ENCODE measurements around the gene HLA-DQA1. TPM values are rescaled to one million over a fixed set of nuclear protein-coding genes. Genes with fewer than 3 reads are reported as not detected.

HLA-DQA1 gene
- total and polyA plus RNA-seq, 10 of the 15 experiments (the other 5 are each of a cell fraction or from before 2014, with no cell fraction given): 289 to 1,769 (median 460) TPM

DNA sequence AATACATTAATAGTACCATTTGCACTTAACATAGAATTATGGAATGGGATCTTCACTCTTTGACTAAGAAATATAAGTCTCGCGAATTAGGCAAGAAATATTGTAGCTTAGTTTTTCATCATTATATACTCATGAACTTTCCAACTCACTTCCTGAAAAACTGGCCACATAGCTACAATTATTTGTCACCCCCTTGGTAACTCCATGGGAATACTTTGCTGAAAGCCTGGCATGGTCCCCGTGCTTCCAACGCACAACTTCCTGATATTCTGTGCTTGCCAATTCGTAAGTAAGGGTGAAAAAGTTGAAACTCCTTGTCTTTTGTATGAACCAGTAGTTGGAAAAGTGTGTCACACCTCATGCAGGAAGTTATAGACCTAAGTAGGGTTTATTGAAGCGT is 23.7 kb upstream of the HLA-DQA1 start:
- no peak overlapping the region for H3K9ac ChIP-seq (ENCODE audit: control insufficient read depth, insufficient read depth, low read length)

More for the DNA sequence above, 23.7 kb upstream of the HLA-DQA1 start:
- ATAC-seq (no peak), DNase-seq (ENCODE audit: low read depth, low spot score) (no peak), FAIRE-seq (no peak)
- BruUV-seq (replicated peaks): no TSS peak
- POLR2A ChIA-PET: interaction anchor here (0.9 to 3.0 kb wide), 3 partner anchors 10 to 53 kb away, joined by 3 to 9 read pairs (median 3); partner anchors contain the start of genes HLA-DQB1 and HLA-DRB1
- SMC1A ChIA-PET (ENCODE audit: uncharacterized antibody, unreplicated experiment): interaction anchor here (0.7 to 2.0 kb wide), 2 partner anchors 9 to 79 kb away, joined by 5 to 10 read pairs; no protein-coding TSS in a partner anchor
- H3K4me1 ChIP-seq (ENCODE audit: control insufficient read depth, insufficient read depth, low read length): peaks cover 10% of the 10 kb centered on the region
- H2AFZ ChIP-seq (ENCODE audit: control insufficient read depth, low read depth, low read length): no peak overlapping the region
- intact Hi-C loops (cut with micrococcal nuclease; ENCODE audit: unreplicated experiment): no loop called here
- 43% methylated on average over 6 of the region's 6 CpGs for WGBS (ENCODE audit: insufficient coverage, insufficient replicate concordance, low lambda C conversion rate, missing lambda C conversion rate)
- peaks cover 4% of the 10 kb centered on the region for H3K79me2 ChIP-seq (ENCODE audit: control insufficient read depth, insufficient read depth, low read length)
- H3K36me3 ChIP-seq (ENCODE audit: control insufficient read depth in 2 of 2, insufficient read depth in 2 of 2, low read length in 1 of 2): no peaks in the 10 kb centered on the region
- H3K27ac ChIP-seq (ENCODE audit: control insufficient read depth, insufficient read depth): no peak overlapping the region
- TF ChIP-seq PML (IDR thresholded peaks at IDR 0.05; ENCODE audit: low read length): no peak
- TF ChIP-seq, protein P1, sequence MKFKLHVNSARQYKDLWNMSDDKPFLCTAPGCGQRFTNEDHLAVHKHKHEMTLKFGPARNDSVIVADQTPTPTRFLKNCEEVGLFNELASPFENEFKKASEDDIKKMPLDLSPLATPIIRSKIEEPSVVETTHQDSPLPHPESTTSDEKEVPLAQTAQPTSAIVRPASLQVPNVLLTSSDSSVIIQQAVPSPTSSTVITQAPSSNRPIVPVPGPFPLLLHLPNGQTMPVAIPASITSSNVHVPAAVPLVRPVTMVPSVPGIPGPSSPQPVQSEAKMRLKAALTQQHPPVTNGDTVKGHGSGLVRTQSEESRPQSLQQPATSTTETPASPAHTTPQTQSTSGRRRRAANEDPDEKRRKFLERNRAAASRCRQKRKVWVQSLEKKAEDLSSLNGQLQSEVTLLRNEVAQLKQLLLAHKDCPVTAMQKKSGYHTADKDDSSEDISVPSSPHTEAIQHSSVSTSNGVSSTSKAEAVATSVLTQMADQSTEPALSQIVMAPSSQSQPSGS (IDR thresholded peaks at IDR 0.05; ENCODE audit: low read length): no peak
- TF ChIP-seq, protein P2, sequence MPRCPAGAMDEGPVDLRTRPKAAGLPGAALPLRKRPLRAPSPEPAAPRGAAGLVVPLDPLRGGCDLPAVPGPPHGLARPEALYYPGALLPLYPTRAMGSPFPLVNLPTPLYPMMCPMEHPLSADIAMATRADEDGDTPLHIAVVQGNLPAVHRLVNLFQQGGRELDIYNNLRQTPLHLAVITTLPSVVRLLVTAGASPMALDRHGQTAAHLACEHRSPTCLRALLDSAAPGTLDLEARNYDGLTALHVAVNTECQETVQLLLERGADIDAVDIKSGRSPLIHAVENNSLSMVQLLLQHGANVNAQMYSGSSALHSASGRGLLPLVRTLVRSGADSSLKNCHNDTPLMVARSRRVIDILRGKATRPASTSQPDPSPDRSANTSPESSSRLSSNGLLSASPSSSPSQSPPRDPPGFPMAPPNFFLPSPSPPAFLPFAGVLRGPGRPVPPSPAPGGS (IDR thresholded peaks at IDR 0.05; ENCODE audit: borderline replicate concordance, insufficient read depth, low read depth, low read length, poor library complexity, severe bottlenecking): no peak
- no peak for TF ChIP-seq DPF2 (IDR thresholded peaks at IDR 0.05)
- no peak for TF ChIP-seq NRF1 (conservative IDR thresholded peaks at IDR 0.05; ENCODE audit: low read depth, low read length)
- TF ChIP-seq, protein P3, sequence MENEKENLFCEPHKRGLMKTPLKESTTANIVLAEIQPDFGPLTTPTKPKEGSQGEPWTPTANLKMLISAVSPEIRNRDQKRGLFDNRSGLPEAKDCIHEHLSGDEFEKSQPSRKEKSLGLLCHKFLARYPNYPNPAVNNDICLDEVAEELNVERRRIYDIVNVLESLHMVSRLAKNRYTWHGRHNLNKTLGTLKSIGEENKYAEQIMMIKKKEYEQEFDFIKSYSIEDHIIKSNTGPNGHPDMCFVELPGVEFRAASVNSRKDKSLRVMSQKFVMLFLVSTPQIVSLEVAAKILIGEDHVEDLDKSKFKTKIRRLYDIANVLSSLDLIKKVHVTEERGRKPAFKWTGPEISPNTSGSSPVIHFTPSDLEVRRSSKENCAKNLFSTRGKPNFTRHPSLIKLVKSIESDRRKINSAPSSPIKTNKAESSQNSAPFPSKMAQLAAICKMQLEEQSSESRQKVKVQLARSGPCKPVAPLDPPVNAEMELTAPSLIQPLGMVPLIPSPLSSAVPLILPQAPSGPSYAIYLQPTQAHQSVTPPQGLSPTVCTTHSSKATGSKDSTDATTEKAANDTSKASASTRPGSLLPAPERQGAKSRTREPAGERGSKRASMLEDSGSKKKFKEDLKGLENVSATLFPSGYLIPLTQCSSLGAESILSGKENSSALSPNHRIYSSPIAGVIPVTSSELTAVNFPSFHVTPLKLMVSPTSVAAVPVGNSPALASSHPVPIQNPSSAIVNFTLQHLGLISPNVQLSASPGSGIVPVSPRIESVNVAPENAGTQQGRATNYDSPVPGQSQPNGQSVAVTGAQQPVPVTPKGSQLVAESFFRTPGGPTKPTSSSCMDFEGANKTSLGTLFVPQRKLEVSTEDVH (IDR thresholded peaks at IDR 0.05; ENCODE audit: low read depth, partially characterized antibody): no peak
- TF ChIP-seq ZBED1 (IDR thresholded peaks at IDR 0.05; ENCODE audit: borderline replicate concordance): no peak
- H4K20me1 ChIP-seq (ENCODE audit: control insufficient read depth, insufficient read depth): no peaks in the 10 kb centered on the region
- H3K4me2 ChIP-seq (ENCODE audit: control insufficient read depth, insufficient read depth): no peak overlapping the region
- in situ Hi-C loops (cut with MboI): loop anchor here (10.0 to 25.0 kb wide), 2 partner anchors 331 to 1051 kb away; partner anchors contain the start of genes HLA-DMB and LTA
- CTCF ChIA-PET: interaction anchor here (0.9 to 1.4 kb wide), 2 partner anchors 9 to 25 kb away, joined by 3 to 7 read pairs; no protein-coding TSS in a partner anchor
- peaks cover 7% of the 10 kb centered on the region; the same call in 2 of the 3 replicates for H3K9me3 ChIP-seq (replicated peaks; ENCODE audit: control insufficient read depth, insufficient read depth, low read length)
- no peaks in the 10 kb centered on the region for H3K27me3 ChIP-seq (replicated peaks in 1 of 2; ENCODE audit: control insufficient read depth in 2 of 2, insufficient read depth in 2 of 2, low read length in 1 of 2)
- no peak overlapping the region for H3K4me3 ChIP-seq
- RAD21 ChIA-PET (ENCODE audit: unreplicated experiment): interaction anchor here (0.6 to 2.1 kb wide), 4 partner anchors 10 to 177 kb away, joined by 3 to 7 read pairs (median 3); no protein-coding TSS in a partner anchor
